ENCODE results near the gene AQP9. TPM values are rescaled to one million over a fixed set of nuclear protein-coding genes. Genes with fewer than 3 reads are reported as not detected.
"Not testable (repeated sequence)": the region's sequence is repeated elsewhere in the genome, so short reads cannot be mapped to it uniquely, and the experiment has no call there.

The AQP9 gene
- total and polyA plus RNA-seq, 4 experiments from 2014 or later: 0.32 to 0.50 TPM; not detected in 2

- ChIA-PET POLR2A (ENCODE audit: partially characterized antibody) (no interaction called here), CTCF (ENCODE audit: partially characterized antibody) (no interaction called here)
- H3K27me3 Mint-ChIP-seq: peaks cover 18 to 36% of the 10 kb centered on the region in 2 donors
- H3K4me3 Mint-ChIP-seq: no peak overlapping the region
- H3K27ac Mint-ChIP-seq: no peak overlapping the region
- H3K36me3 Mint-ChIP-seq: no peaks in the 10 kb centered on the region
- Histone ChIP-seq H3K4me1 (ENCODE audit: insufficient read depth, low read length) (no peaks in the 10 kb centered on the region), H3K4me3 (ENCODE audit: low read length in 2 of 2) (no peak overlapping the region), H3K27me3 (ENCODE audit: insufficient read depth, low read length) (no peaks in the 10 kb centered on the region), H3K9me3 (ENCODE audit: control insufficient read depth in 1 of 2, low read length in 2 of 2) (no peaks in the 10 kb centered on the region), H3K27ac (ENCODE audit: low read depth, low read length) (no peak overlapping the region), H3K36me3 (ENCODE audit: insufficient read depth, low read length) (no peaks in the 10 kb centered on the region)
- peaks cover 0 to 1% (median 0%) of the 10 kb centered on the region in 4 donors for H3K4me1 Mint-ChIP-seq
- no peak for DNase-seq
- intact Hi-C loops (cut with micrococcal nuclease): no loop called here
- H3K9me3 Mint-ChIP-seq: peaks cover 0 to 2% (median 0%) of the 10 kb centered on the region in 8 donors
Observed at GRCh38 chr15:58179206-58179605, 41.0 kb downstream of the AQP9 start.

DNA sequence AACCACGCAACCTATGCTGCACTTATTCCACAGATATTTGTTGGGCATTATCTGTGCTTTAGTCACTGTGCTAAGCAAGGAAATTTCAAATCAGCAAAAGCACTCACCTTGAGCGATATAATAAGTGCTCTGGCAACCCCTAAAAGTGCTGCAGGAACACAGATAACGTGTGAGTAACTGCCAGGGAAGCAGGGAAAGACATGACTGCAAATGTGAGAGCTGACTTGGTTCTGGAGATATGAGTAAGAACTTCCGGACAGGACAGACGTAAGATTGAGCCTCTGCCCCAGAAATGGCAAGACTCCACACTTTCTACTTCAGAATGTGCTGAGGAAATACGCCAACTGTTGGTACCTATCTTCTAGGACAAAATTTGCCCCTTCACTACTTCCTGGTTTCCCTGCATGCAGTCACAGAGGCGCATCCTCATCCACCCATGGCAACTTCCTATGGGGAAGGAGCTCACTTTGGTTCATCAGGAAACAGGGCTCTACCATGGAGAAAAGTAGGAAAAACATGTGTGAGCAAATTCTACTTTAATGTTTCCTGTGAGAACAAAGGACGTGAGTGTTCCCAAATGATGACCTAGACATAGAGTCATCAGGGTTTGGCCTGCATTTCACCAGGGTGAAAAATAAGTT, 41.7 kb downstream of the AQP9 start:
- Mint-ChIP-seq H3K27ac (no peak overlapping the region), H3K4me3 (no peak overlapping the region), H3K4me1 (peaks cover 0 to 1% (median 0%) of the 10 kb centered on the region in 4 donors), H3K36me3 (no peaks in the 10 kb centered on the region), H3K9me3 (peaks cover 0 to 2% (median 0%) of the 10 kb centered on the region in 8 donors), H3K27me3 (peaks cover 17 to 37% of the 10 kb centered on the region in 2 donors)
- Histone ChIP-seq H3K36me3 (ENCODE audit: insufficient read depth, low read length) (no peaks in the 10 kb centered on the region), H3K4me3 (ENCODE audit: low read length in 2 of 2) (no peak overlapping the region), H3K9me3 (ENCODE audit: control insufficient read depth in 1 of 2, low read length in 2 of 2) (no peaks in the 10 kb centered on the region), H3K4me1 (ENCODE audit: insufficient read depth, low read length) (no peaks in the 10 kb centered on the region), H3K27ac (ENCODE audit: low read depth, low read length) (no peak overlapping the region), H3K27me3 (ENCODE audit: insufficient read depth, low read length) (no peaks in the 10 kb centered on the region)
- intact Hi-C loops (cut with micrococcal nuclease): no loop called here
- DNase-seq: no peak
- CTCF ChIA-PET (ENCODE audit: partially characterized antibody): no interaction called here
- POLR2A ChIA-PET (ENCODE audit: partially characterized antibody): no interaction called here

- ChIA-PET CTCF (ENCODE audit: partially characterized antibody) (no interaction called here), POLR2A (ENCODE audit: partially characterized antibody) (no interaction called here)
- Mint-ChIP-seq H3K9me3 (peaks cover 0 to 2% (median 0%) of the 10 kb centered on the region in 8 donors), H3K4me1 (peaks cover 0 to 5% (median 0%) of the 10 kb centered on the region in 4 donors), H3K27me3 (peaks cover 11 to 35% of the 10 kb centered on the region in 2 donors), H3K27ac (no peak overlapping the region), H3K4me3 (no peak overlapping the region), H3K36me3 (no peaks in the 10 kb centered on the region)
- Histone ChIP-seq H3K4me3 (ENCODE audit: low read length in 2 of 2) (no peak overlapping the region), H3K36me3 (ENCODE audit: insufficient read depth, low read length) (no peaks in the 10 kb centered on the region), H3K4me1 (ENCODE audit: insufficient read depth, low read length) (no peaks in the 10 kb centered on the region), H3K9me3 (ENCODE audit: control insufficient read depth in 1 of 2, low read length in 2 of 2) (no peaks in the 10 kb centered on the region), H3K27ac (ENCODE audit: low read depth, low read length) (no peak overlapping the region), H3K27me3 (ENCODE audit: insufficient read depth, low read length) (no peaks in the 10 kb centered on the region)
- intact Hi-C loops (cut with micrococcal nuclease): no loop called here
- DNase-seq: no peak
Observed at GRCh38 chr15:58182460-58183163, 44.4 kb downstream of the AQP9 start.

DNA sequence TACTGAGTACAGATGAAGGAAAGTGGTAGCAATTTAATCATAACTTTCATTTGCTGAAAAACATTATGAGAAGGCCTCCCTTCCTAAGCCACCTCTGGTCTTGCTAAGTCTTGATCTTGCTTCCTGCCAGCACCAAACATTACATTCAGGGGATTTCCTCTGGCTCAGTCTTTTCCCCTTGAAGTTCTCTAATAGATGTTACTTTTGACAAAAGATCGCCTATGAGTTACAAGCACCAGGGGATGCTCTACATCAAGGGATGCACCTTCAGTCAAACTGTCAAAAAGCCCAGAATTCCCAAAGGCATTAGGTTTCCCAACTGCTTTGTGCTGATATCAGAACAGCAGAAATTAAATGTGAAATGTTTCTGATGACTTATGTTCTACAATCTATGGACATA, 47.3 kb downstream of the AQP9 start:
- Histone ChIP-seq H3K27ac (ENCODE audit: low read depth, low read length) (no peak overlapping the region), H3K9me3 (ENCODE audit: control insufficient read depth in 1 of 2, low read length in 2 of 2) (no peaks in the 10 kb centered on the region), H3K27me3 (ENCODE audit: insufficient read depth, low read length) (no peaks in the 10 kb centered on the region), H3K36me3 (ENCODE audit: insufficient read depth, low read length) (no peaks in the 10 kb centered on the region), H3K4me1 (ENCODE audit: insufficient read depth, low read length) (no peaks in the 10 kb centered on the region), H3K4me3 (ENCODE audit: low read length in 2 of 2) (no peak overlapping the region)
- Mint-ChIP-seq H3K4me3 (no peak overlapping the region), H3K27me3 (peaks cover 17 to 32% of the 10 kb centered on the region in 2 donors), H3K4me1 (peaks cover 0 to 5% (median 0%) of the 10 kb centered on the region in 4 donors), H3K27ac (peak overlapping the region in 1 of 7 donors; percentile 2), H3K9me3 (no peaks in the 10 kb centered on the region), H3K36me3 (no peaks in the 10 kb centered on the region)
- CTCF ChIA-PET (ENCODE audit: partially characterized antibody): interaction anchor here (1.4 kb wide), 1 partner anchor 9 kb away, joined by 3 read pairs; no protein-coding TSS in a partner anchor
- no peak for DNase-seq
- POLR2A ChIA-PET (ENCODE audit: partially characterized antibody): no interaction called here
- intact Hi-C loops (cut with micrococcal nuclease): no loop called here

DNA sequence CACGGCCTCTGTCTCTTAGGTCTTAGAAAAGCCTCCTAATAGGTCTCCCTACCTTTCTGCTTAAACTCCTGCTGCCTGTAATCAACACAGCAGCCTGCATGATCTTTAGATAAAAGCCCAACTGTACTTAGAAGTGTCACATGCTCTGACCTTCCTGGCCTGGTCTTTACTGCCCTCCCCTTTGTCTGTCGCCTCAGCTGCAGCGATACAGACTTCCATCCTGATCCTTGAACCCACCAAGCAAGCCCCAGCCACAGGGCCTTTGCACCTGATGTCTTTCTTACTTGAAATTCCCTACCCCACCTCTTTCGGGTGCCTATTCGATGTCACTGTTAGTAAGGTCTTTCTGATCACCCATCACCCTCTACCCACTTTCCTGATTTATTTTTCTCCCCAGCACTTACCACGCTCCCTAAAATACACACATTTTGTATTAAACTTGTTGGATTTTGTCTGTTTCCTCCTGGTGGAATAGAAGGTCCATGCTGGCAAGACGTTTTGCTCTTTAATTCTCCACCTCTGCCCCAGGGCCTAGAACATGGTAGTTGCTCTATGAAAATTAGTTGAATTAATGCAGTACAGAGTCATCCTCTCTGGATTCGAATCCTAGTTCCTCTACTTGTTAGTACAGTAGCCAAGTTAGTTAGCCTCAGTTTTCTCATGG, 51.1 kb downstream of the AQP9 start:
- POLR2A ChIA-PET (ENCODE audit: partially characterized antibody): no interaction called here
- Histone ChIP-seq H3K36me3 (ENCODE audit: insufficient read depth, low read length) (no peaks in the 10 kb centered on the region), H3K4me3 (ENCODE audit: low read length in 2 of 2) (no peak overlapping the region), H3K27me3 (ENCODE audit: insufficient read depth, low read length) (no peaks in the 10 kb centered on the region), H3K4me1 (ENCODE audit: insufficient read depth, low read length) (no peaks in the 10 kb centered on the region), H3K27ac (ENCODE audit: low read depth, low read length) (no peak overlapping the region), H3K9me3 (ENCODE audit: control insufficient read depth in 1 of 2, low read length in 2 of 2) (no peaks in the 10 kb centered on the region)
- no peak for DNase-seq
- Mint-ChIP-seq H3K27ac (no peak overlapping the region), H3K36me3 (no peaks in the 10 kb centered on the region), H3K27me3 (peaks cover 12 to 13% of the 10 kb centered on the region in 2 donors), H3K4me1 (peaks cover 0 to 3% (median 0%) of the 10 kb centered on the region in 4 donors), H3K9me3 (no peaks in the 10 kb centered on the region), H3K4me3 (no peak overlapping the region)
- intact Hi-C loops (cut with micrococcal nuclease): no loop called here
- CTCF ChIA-PET (ENCODE audit: partially characterized antibody): no interaction called here

GRCh38 chr15:58190419-58190818, 52.2 kb downstream of the AQP9 start:
- ChIA-PET POLR2A (ENCODE audit: partially characterized antibody) (no interaction called here), CTCF (ENCODE audit: partially characterized antibody) (no interaction called here)
- no peaks in the 10 kb centered on the region for H3K36me3 ChIP-seq (ENCODE audit: insufficient read depth, low read length)
- peaks cover 14 to 18% of the 10 kb centered on the region in 2 donors for H3K27me3 Mint-ChIP-seq
- H3K4me3 Mint-ChIP-seq: no peak overlapping the region
- no peaks in the 10 kb centered on the region for H3K27me3 ChIP-seq (ENCODE audit: insufficient read depth, low read length)
- no peak overlapping the region for H3K27ac ChIP-seq (ENCODE audit: low read depth, low read length)
- H3K9me3 ChIP-seq (ENCODE audit: control insufficient read depth in 1 of 2, low read length in 2 of 2): no peaks in the 10 kb centered on the region
- H3K27ac Mint-ChIP-seq: no peak overlapping the region
- H3K4me3 ChIP-seq (ENCODE audit: low read length in 2 of 2): no peak overlapping the region
- H3K4me1 Mint-ChIP-seq: peaks cover 0 to under 1% (median 0%) of the 10 kb centered on the region in 4 donors
- H3K9me3 Mint-ChIP-seq: peaks cover 0 to 4% (median 0%) of the 10 kb centered on the region in 8 donors
- no peaks in the 10 kb centered on the region for H3K36me3 Mint-ChIP-seq
- no peaks in the 10 kb centered on the region for H3K4me1 ChIP-seq (ENCODE audit: insufficient read depth, low read length)
- intact Hi-C loops (cut with micrococcal nuclease): no loop called here
- no peak for DNase-seq

GRCh38 chr15:58193636-58194035, 55.5 kb downstream of the AQP9 start:
- H3K4me3 ChIP-seq (ENCODE audit: low read length in 2 of 2); intact Hi-C loops (cut with micrococcal nuclease); H3K27ac Mint-ChIP-seq; H3K27me3 ChIP-seq (ENCODE audit: insufficient read depth, low read length); H3K4me1 Mint-ChIP-seq; H3K9me3 ChIP-seq (ENCODE audit: control insufficient read depth in 1 of 2, low read length in 2 of 2); H3K4me1 ChIP-seq (ENCODE audit: insufficient read depth, low read length); H3K27ac ChIP-seq (ENCODE audit: low read depth, low read length); H3K4me3 Mint-ChIP-seq; H3K36me3 ChIP-seq (ENCODE audit: insufficient read depth, low read length); POLR2A ChIA-PET (ENCODE audit: partially characterized antibody); H3K9me3 Mint-ChIP-seq; H3K36me3 Mint-ChIP-seq; DNase-seq: not testable (repeated sequence)
- CTCF ChIA-PET (ENCODE audit: partially characterized antibody): interaction anchor here (1.2 kb wide), 1 partner anchor 9 kb away, joined by 3 read pairs; no protein-coding TSS in a partner anchor
- H3K27me3 Mint-ChIP-seq: peaks cover 22 to 23% of the 10 kb centered on the region in 2 donors

Data from CD4-positive, alpha-beta memory T cell (primary cell).